ENCODE results near the gene LRRTM2.

DNA sequence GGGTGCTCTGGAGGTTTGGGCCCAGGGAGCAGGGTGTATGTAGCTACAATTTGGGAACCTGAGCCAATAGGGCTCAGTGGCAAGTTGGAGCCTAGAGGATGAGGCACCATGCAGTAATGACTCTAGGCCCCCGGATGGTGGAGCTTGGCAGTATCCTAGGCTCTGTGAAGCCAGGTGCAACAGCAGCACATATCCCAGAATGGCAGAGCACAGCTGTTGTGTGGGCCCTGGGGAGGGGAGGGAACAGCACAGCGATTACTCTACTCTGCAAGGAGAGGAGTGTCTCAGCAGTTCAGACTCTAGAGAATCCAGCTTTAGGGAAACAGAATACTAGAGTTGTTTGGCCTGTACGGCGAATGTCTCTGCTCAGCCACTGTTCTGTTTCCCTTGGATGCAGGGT lies 56.1 kb downstream of the LRRTM2 start:
- TF ChIP-seq, protein P1, sequence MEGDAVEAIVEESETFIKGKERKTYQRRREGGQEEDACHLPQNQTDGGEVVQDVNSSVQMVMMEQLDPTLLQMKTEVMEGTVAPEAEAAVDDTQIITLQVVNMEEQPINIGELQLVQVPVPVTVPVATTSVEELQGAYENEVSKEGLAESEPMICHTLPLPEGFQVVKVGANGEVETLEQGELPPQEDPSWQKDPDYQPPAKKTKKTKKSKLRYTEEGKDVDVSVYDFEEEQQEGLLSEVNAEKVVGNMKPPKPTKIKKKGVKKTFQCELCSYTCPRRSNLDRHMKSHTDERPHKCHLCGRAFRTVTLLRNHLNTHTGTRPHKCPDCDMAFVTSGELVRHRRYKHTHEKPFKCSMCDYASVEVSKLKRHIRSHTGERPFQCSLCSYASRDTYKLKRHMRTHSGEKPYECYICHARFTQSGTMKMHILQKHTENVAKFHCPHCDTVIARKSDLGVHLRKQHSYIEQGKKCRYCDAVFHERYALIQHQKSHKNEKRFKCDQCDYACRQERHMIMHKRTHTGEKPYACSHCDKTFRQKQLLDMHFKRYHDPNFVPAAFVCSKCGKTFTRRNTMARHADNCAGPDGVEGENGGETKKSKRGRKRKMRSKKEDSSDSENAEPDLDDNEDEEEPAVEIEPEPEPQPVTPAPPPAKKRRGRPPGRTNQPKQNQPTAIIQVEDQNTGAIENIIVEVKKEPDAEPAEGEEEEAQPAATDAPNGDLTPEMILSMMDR (IDR thresholded peaks at IDR 0.05), result no peak
- no peak for TF ChIP-seq POLR2A (IDR thresholded peaks at IDR 0.05)
